GM18951 (cell line): Measurements from ENCODE around the gene MYLIP.

ENCODE experiments used
- POLR2A ChIP-seq: IDR thresholded peaks from 4 replicates; pipeline ENCODE4 v1.6.1; 2011; ENCODE audit warnings: mild to moderate bottlenecking; ENCODE audit not compliant: insufficient read length, insufficient read depth; ENCODE audit errors: extremely low read depth
- in situ Hi-C: fragments of 300-500 bp; cut with MboI; formaldehyde crosslinking; loops from one replicate; pipeline ENCODE4 v1.12.0; 2022; ENCODE audit warnings: low sequenced_read_pairs, mixed read lengths, inconsistent platforms; ENCODE audit not compliant: unreplicated experiment

Gene MYLIP

GRCh38 chr6:16121339-16121738 is 7.5 kb upstream of the MYLIP start:
- no peak for TF ChIP-seq POLR2A

GRCh38 chr6:16122197-16122596 is 6.7 kb upstream of the MYLIP start:
- in situ Hi-C loops = no loop called here
- no peak for TF ChIP-seq POLR2A

More at GRCh38 chr6:16121339-16121738, 7.5 kb upstream of the MYLIP start:
- in situ Hi-C loops = no loop called here

- in situ Hi-C loops = no loop called here
- no peak for TF ChIP-seq POLR2A
These were observed 4.4 kb upstream of the MYLIP start for GRCh38 chr6:16124198-16125180.

GRCh38 chr6:16126056-16126455 is 2.8 kb upstream of the MYLIP start:
- in situ Hi-C loops = no loop called here

GRCh38 chr6:16126861-16127260 is 2.0 kb upstream of the MYLIP start:
- TF ChIP-seq POLR2A = no peak
- in situ Hi-C loops = no loop called here

More at GRCh38 chr6:16126056-16126455, 2.8 kb upstream of the MYLIP start:
- TF ChIP-seq POLR2A = no peak

- in situ Hi-C loops = no loop called here
- no peak for TF ChIP-seq POLR2A
These were observed 1.4 kb upstream of the MYLIP start for GRCh38 chr6:16127471-16127870.

GRCh38 chr6:16129623-16130401 is 926 bp downstream of the MYLIP start:
- no peak for TF ChIP-seq POLR2A
- in situ Hi-C loops = no loop called here

- TF ChIP-seq POLR2A = no peak
- in situ Hi-C loops = no loop called here
These were observed 1.6 kb downstream of the MYLIP start for GRCh38 chr6:16130437-16130891.

GRCh38 chr6:16130932-16131387 is 2.1 kb downstream of the MYLIP start:
- in situ Hi-C loops = no loop called here
- no peak for TF ChIP-seq POLR2A

GRCh38 chr6:16132909-16133308 is 4.0 kb downstream of the MYLIP start:
- TF ChIP-seq POLR2A = no peak

GRCh38 chr6:16134430-16134829 is 5.5 kb downstream of the MYLIP start:
- no peak for TF ChIP-seq POLR2A
- in situ Hi-C loops = no loop called here

More at GRCh38 chr6:16132909-16133308, 4.0 kb downstream of the MYLIP start:
- in situ Hi-C loops = no loop called here

- in situ Hi-C loops = no loop called here
These were observed 6.2 kb downstream of the MYLIP start for GRCh38 chr6:16135066-16135465.

GRCh38 chr6:16136091-16136490 is 7.2 kb downstream of the MYLIP start:
- in situ Hi-C loops = no loop called here
- no peak for TF ChIP-seq POLR2A

More at GRCh38 chr6:16135066-16135465, 6.2 kb downstream of the MYLIP start:
- no peak for TF ChIP-seq POLR2A
